ENCODE data around the gene EMX2.
"Not testable (repeated sequence)": the region's sequence is repeated elsewhere in the genome, so short reads cannot be mapped to it uniquely, and the experiment has no call there.

Gene EMX2

DNA sequence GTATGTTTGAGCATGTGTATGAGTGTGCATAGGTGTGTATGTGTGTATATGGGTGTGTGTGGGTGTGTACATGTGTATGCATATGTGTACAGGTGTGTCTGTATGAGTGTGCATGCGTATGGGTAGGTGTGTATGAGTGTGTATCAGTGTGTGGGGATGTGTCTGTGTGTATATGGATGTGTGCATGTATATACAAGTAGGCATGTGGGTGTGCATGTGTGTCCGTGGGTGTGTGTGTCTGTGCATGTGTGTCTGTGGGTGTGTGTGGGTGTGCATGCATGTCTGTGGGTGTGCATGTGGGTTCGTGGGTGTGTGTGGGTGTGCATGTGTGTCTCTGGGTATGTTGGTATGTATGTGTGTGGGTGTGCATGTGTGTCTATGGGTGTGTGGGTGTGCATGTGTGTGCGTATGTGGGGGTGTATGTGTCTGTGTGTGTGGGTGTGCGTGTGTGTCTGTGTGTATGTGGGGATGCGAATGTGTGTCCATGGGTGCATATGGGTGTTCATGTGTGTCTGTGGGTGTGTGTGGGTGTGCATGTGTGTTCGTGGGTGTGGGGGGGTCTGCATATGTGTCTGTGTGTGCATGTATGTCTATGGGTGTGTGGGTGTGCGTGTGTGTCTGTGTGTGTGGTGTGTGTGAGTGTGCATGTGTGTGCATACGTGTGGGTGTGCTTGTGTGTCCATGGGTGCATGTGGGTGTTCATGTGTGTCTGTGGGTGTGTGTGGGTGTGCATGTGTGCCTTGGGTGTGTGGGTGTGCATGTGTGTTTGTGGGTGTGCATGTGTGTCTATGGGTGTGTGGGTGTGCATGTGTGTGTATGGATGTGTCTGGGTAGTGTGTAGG is 20.6 kb downstream of the EMX2 start:
- no peak for DNase-seq

DNA sequence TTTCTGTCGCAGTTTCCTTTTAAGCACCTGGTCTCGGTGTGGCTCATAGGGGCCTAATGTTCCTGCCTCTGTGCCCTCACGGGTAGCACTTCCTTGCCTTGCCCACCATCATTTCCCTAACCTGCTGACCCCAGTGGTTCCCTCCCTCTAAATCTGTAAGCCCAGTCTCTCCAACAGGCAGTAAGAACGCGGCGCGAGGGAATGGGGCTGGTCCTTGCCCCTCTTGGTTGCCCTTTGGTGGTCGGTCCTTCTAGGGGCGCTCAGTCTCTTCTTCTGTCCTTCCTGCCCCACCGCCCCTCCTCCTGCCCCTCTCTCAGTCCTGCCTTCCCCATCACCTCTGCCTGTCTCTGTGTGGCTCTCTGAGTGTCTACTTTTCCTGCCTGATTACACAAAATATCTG is 21.2 kb downstream of the EMX2 start:
- DNase-seq: no peak

DNA sequence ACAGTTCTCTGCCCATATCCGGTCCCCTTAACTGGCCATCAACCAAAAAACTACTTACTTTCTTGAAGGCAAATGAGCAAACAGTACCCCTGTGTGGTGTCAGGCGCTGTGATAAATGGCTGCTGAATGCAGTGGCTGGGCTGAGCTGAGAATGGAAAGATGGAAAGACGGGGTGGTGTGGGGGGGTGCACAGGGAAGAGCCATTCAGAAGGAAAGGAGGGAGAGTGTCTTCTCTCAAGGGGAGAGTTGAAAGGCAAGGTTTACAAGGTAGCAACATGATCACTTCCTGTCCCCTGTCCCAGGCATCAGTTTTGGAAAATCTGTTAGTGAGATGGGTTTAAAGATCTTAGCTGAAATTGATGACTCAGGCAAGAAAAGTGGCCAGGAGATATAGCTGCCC is 22.5 kb downstream of the EMX2 start:
- no peak for DNase-seq

DNA sequence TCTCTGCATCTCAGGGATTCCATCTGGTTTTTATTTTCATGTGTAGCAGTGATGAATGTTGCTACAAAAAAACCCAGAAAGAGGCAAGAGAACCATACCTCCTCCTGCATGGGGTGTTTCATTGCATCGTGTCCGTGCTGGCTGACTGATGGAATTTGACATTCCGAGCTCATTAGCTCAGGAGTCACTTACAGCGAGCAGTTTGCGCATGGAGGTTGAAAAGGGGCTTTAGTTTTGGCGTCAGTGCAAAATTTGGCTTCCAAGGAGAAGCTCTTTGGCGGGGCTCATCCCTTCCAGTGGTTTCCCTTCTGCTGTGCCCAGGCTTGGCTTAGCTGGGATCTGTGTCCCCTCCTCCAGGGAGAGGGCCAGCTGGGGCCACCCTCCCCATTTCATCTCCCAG is 25.8 kb downstream of the EMX2 start:
- DNase-seq: no peak

DNA sequence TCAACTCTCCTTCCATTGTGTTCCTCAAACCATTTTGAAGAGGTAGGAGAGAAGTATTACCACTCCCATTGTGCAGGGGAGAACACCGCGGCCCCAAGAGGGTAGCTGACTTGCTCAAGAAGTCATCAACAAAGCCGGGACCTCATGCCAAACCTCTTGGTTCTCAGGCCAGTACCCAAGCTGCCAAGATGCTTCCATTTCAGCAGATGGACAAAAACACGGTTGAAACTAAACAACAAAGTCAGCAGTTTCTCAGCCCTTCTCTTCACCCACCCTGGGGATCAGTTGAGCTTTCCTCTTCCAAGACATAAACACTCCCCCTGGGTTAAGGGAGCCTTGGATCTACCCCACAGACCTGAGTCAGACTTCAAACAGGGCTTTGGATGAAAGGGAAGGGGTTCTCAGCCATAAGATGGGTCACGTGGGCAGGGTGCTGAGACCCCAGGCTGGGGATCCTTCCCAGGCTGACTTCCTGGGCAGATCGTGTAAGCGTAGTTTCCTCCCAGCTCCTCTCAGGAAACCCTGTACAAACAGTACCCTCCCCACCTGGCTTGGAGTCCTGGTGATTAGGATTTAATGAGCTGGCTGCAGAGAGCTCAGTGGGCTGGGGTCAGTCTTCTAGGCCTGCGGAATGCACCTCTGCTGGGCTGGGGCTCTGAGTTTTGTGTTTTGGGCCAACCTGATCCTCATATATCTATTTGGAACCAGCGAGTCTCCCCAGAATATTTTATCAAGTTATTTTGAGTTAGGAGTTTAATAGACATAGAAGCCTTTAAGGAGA is 27.3 kb downstream of the EMX2 start:
- DNase-seq: no peak

DNA sequence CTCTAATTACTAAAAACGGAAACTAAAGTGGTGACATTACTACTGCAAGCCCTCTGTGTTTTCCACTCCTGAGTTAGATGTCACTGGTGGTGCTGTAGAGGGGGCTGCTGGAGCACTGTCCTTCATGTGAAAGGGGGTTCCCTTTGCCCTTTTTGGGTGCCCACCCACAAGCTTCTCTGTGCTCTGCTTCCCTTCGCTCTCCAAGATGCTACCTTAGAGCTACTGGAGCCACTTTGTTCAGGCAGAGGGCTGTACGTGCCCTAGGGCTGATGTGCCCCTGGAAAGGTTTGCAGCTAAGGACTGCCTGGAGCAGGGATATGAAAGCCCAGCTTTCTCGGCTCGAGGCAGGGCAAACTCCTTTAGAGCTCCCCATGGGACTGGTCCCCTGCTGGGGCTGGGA is 28.3 kb downstream of the EMX2 start:
- DNase-seq: no peak

DNA sequence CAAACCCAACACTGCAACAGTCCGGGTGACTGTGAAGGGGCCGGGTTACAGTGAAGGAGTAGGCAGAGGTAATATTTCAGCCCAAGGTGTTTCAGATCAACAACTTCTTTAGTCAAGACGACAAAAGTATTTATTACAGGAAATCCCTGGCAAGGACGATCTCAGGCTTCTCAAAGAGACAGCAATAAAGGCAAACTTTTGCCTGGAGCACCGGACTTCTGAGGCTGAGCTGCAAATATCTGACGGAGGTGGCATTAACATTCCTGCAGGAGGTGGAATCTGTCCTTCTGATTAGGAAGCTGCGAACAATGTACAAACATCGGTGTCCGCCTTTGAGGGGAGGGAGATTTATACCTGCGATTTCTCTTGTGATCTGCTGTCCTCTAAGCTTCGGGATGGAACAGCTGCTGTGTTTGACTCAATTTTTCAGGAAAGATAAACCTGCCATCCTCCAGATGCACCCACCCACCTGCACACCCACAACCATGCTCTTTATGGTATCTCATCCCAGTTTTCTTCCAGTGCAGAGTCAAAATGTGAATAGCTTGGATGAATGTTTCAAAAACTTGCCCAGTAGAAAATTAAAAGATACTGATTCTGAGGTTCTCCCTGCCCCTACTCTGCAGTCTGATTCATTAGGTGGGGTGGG is 32.1 kb downstream of the EMX2 start:
- DNase-seq: no peak

DNA sequence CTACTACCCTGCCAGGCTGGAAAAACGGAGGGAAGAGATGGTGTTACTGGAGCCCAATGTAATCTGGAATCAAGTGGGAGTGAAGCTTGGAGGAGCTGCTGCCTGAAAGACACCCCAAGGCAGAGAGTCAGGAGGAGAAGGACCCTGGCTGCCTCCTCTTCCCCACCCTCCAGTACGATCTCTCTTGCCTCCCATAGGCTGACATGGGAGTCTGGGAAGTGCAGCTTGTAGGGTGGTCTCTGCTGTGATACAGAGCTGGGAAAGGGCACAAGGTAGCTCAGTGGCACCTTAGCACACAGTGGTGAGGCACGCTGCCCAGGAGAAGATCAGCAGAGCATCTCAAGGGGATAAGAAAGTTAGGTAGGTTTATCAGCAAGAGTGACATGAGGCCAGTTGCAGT is 35.9 kb downstream of the EMX2 start:
- DNase-seq: no peak

DNA sequence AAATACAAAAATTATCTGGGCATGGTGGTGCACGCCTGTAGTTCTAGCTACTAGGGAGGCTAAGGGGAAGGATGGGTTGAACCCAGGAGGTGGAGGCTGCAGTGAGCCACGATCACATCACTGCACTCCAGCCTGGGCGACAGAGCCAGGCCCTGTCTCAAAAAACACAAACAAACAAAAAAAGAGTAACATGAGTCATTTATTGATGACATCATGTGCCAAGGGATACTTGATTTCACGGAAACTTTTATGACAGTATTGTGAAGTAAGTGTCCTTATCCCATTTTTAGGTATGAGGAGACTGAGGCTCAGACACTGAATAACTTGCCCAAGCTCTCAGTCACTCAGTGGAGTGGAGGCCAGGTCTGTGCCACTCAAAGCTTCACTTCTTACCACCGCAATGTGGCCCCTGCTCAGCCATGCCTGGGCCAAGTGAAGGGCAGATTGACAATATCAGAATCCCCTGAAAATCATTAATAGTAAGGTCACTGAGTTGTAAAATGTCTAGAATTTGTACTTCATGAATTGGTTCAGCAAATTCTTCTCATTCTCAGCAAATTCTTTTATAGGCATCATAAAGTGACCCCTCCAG is 36.5 kb downstream of the EMX2 start:
- no peak for DNase-seq

DNA sequence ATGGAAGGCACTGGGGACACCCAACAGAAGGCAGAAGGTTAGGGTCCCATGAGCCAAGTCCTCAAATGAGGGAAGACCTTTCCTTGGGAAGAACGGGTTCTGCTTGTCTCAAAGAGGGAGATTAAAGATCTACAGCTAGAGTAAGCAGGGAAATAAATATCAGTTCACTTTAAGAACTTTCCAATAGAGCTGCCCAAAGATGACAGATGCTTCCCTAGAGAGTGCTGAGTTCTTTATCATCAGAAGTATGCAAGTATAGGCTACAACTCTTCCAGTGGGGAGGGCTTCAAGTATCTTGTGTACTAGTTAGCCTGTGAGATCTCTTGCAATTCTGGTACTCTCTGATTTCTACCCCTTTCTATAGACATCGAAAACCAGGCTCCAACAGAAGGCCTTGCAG is 39.4 kb downstream of the EMX2 start:
- DNase-seq: no peak

DNA sequence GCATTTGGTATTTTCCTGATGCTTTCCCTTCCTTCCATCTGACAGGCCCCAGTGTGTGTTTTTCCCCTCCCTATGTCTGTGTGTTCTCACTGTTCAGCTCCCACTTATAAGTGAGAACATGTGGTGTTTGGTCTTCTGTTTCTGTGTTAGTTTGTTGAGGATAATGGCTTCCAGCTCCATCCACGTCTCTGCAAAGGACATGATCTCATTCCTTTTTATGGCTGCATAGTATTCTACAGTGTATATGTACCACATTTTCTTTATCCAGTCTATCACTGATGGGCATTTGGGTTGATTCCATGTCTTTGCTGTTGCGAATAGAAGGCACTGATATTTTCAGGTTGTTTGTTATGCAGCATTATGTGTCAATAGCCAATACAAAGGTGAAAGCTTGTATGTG is 42.3 kb downstream of the EMX2 start:
- not testable (repeated sequence) for DNase-seq

DNA sequence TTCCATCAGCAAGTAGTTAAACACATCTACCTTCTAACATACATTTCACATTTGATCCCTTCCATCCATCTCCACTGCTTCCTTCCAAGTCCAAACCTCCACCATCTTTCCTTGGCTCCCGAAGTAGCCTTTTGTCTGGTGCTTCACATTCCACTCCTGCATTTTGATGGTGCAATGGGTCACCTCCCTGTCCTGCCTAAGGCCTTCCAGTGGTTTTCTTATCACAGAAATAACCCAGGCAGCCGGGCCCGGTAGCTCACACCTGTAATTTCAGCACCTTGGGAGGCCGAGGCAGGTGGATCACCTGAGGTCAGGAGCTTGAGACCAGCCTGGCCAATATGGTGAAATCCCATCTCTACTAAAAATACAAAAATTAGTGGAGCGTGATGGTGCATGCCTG is 44.5 kb downstream of the EMX2 start:
- no peak for DNase-seq

DNA sequence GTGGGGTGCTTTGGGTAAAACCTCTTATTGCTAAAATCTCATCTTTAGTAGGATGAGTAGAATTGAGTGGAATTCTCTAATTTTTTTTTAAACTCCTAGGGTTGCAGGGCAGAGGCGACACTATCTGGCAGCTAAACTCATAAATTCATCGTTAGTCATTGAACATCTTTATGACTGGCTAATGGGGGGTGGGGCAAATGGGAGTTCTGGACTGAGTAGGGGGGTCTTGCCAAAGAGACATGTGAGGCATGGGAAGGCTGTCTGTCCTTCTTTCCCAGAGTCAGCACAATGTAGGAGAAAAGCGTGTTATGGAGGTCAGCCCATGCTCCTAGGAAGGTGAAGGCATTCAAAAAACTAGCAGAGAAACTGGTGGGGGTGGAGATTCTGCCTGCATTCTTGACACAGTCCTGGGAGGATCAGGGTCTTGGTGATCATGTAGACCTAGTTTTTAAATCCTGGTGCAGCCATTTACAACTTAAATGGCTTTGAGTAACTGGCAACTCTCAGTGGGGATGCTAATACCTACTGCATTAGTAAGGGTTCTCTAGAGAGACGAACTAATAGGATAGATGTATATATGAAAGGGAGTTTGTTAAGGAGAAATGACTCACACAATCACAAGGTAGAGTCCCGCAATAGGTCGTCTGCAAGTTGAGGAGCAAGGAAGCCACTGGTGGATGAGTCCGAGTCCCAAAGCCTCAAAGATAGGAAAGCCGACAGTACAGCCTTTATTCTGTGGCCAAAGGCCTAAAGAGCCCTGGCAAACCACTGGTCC is 47.7 kb downstream of the EMX2 start:
- no peak for DNase-seq

DNA sequence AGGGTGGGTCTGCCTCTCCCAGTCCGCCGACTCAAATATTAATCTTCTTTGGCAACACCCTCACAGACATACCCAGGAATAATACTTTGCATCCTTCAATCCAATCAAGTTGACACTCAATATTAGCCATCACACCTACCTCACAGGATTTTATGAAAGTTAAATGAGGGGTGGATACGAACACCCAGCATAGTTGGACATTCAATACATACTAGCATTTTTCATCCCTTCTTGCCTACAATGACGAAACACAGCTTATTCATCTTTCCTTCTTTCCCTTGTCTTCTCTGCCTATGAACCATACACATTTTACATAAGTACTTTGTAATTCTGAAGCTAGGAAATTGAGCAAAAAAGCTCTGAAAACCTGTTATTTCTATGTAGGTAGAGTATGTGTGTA is 48.5 kb downstream of the EMX2 start:
- DNase-seq: no peak

DNA sequence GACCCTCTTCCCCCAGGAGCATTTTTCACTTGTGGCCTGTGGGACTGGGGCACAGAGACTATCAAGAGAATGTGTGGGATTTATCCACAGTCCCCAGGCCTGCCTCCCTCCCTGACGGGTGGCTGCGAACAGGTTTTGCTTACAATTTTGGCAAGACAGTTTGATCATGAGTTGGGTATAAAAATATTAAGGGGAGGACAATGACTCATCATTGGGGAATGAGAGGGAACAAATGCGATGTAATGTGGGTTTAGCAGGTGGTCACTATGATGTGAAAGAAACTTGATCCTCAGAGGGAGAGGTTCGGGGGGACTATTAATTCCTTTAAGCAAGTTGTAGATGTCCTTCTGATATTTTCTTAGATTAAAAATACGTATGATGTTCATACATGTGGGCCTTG is 52.2 kb downstream of the EMX2 start:
- no peak for DNase-seq

DNA sequence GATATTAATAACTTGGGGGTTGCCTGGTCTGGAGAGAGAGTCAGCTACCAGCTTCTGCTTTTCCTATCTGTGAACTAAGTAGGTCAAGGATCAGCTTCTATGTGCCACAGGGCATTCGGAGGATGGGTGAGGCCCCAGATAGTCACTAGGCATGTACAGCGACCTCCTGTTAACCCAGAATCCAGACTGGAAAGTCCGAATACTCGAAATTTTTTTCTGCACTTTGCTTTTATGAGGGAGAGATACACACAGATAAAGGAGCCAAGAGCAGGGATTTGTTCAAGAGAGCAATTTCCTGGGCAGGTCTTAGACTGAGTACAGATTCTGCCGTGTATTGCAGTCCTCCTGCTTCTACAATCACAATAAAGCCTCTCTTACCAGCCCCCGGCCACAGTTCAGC is 54.2 kb downstream of the EMX2 start:
- DNase-seq: no peak

DNA sequence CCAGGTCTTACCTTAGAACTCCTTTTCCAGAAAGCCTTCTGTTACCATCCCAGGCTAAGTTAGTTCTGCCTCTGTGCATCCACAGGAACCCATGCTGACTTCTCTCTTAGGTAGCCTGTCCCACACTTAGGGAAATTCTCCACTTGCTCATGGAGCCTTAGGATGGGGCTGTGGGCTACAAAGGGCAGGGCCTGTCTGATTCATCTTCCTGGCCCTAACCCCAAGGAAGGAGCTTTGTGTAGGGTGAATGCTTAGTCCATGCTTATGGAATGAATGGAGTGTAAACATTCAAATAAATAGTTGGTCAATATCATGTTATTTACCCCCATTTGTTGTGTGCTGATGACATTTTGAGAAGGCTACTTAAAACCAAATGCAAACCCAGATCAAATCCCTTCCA is 54.7 kb downstream of the EMX2 start:
- no peak for DNase-seq
